HG03558 (cell line): ENCODE measurements around the gene PTEN.
"Not testable (repeated sequence)": the region's sequence is repeated elsewhere in the genome, so short reads cannot be mapped to it uniquely, and the experiment has no call there.

Experiments
- ATAC-seq: cut with Tn5 transposase; IDR thresholded peaks from one replicate; pipeline ENCODE4 v1.9.1; 2021; ENCODE audit warnings: moderate number of reproducible peaks; ENCODE audit not compliant: unreplicated experiment; ENCODE audit errors: extremely low read depth

PTEN gene

DNA sequence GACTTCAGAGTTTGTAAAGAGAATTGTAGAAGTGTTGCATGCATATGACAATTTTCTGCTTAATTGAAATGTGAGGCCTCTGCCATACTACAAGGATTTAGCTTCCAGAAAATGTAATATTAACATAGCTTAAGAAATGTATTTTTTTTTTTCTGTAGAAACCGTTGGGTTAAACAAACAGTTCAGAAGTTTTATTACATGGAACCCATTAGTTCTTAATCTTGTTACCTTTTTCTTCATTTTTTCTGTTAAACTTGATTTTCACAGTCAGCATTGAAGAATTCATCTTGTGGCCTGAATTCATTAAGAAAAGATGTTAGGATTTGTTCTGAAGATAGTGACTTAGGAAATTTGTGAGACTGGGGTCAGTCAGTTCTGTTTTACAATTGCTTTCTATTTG lies 4.9 kb downstream of the PTEN start:
- no peak for ATAC-seq

DNA sequence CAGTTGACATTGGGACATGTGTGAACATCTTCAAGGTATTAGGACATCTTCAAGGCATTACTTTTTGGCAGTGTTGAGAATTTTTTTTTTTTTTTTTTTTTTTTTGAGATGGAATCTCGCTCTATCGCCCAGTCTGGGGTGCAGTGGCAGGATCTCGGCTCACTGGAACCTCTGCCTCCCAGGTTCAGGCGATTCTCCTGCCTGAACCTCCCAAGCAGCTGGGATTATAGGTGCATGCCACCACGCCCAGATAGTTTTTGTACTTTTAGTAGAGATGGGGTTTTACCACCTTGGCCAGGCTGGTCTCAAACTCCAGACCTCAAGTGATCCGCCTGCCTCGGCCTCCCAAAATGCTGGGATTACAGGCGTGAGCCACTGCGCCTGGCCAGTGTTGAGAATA lies 5.7 kb downstream of the PTEN start:
- not testable (repeated sequence) for ATAC-seq

DNA sequence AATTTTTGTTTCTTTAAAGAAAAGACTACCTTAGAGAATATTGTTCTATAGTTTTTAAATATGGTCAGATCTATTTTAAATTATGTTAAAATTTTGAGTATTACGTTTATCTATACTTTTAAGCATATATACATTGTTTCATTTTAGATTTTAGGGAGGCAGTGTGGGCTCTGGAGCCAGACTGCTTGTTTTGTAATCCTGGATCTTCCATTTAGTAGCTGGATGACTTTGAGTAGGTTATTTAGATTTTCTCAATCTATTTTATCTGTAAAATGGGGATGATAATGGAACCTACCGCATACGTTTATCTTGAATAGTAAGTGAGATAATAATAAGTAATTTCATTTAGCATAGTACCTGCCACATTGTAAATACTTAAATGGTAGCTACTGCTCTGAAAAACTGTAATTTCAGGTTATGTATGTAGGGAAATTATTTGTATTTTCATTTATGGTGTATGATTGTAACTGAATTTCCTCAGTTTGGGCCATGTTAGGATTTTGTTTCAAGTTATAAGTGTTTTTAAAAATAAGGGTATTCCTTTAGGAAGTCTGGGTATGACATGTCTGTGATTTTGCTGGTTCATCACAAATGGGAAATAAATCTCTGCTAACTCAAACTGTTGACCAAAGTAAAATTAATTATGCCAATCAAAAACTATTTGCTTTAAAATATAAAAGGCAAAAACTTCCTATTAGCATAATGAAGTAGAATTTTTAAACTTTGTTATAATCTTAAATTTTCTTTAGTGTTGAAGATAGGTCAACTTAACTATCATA lies 6.5 kb downstream of the PTEN start:
- no peak for ATAC-seq

DNA sequence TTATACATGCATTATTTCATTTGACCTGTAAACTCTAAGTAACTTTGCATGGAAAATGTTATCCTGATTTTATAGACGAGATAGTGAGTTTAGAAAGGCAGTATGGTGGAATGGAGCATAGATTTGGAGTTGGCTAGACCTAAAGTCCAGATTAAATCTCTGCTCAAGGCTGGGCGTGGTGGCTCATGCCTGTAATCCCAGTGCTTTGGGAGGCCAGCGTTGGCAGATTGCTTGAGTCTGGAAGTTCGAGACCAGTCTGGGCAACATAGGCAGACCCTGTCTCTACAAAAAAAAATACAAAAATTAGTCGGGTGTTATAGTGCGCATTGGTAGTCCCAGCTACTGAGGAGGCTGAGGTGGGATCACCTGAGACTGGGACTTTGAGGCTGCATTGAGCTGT lies 9.4 kb downstream of the PTEN start:
- ATAC-seq, result no peak

DNA sequence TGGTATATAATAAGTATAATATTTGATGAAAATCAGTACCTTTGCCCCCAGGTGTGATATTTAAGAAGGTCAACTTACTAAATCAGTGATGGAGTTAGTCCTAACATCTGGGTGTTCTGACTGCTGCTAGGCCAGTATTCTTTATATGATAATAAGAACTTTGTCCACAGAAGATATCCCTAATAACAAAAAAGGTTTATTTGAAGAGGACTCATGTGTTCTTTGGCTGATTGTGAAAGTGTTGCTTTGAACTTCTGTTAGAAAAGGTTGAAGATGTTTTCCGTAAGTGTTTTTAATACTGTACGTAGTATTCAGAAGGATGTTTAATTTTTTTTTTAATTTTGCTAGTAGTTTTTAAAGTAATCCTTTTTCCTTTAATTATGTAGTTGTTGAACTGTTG lies 10.2 kb downstream of the PTEN start:
- no peak for ATAC-seq

DNA sequence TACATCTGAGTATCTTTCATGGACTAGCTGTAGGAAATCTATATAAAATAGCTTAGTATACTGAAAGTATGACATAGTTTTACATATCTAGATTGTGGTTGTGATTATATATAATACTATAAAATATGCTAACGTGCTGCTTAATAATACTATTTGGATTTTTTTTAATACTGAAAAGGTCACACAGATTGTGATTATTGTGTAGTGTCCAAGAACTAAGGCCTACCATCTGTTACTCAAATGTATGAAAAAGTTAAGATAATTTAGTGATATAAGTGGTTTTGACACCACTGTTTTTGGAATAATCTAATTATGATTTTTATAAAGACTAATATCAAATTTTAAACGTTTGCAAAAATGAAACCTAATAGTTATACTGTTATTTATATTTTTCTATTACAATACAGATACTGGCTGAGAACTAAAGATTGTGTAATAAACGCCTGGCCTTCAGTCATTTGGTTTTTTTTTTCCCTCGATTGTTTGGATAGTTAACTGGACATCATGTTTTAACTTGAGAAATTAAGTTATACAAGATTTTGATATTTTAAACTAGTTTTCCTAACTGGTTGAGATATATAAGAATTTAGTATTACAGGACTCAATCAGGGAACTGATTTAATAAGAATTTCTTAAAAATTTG lies 12.6 kb downstream of the PTEN start:
- ATAC-seq, result no peak

DNA sequence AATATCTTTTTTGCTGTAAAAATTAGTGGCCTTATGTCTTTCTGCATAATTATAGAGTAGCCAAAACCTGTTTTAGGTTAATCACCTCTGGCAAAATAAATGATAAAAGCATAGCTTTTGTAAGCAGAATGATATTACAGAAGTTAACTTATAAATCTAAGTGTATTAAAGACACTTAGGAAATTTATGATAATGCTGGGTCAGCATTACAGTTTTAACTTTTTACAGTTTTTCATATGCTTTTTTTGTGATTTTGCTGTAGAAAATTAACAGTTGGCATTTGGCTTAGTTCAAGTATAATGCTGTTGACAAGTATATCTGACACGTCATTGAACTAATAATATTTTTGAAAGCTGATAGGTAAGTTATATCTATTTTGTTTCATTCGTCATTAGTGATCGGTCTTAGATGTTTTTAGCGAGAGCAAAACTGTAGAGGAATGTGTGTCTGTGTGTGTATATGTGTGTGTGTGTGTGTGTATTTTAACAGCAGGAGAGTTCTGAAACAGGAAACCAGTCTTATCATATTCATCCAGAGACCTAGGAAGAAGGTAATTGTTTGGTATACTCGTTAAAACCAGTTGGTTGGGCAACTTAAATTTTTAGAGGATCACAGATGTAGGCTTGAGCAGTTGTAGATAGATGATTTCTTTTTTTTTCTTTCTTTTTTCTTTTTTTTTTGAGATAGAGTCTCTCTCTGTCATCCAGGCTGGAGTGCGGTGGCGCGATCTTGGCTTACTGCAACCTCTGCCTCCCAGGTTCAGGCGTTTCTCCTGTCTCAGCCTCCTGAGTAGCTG lies 15.4 kb downstream of the PTEN start:
- ATAC-seq, result no peak

DNA sequence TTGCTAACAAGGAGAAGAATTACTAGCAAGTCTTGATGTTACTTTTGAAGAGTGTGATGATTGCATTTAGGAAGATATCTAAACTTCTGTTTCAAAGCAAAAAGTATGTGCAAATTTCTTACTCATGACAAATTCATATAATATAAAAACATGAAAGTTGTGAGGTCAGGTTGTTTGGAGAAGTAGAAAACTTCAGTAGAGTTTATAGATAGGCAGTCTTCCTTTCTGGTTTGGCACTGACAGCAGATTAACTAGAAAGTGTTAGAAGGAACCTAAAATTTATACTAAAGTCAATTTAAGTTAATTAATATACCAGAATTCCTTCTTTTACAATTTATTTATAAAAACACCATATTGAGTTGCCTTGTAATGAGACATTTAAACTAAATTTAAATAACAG lies 16.9 kb downstream of the PTEN start:
- ATAC-seq, result no peak

DNA sequence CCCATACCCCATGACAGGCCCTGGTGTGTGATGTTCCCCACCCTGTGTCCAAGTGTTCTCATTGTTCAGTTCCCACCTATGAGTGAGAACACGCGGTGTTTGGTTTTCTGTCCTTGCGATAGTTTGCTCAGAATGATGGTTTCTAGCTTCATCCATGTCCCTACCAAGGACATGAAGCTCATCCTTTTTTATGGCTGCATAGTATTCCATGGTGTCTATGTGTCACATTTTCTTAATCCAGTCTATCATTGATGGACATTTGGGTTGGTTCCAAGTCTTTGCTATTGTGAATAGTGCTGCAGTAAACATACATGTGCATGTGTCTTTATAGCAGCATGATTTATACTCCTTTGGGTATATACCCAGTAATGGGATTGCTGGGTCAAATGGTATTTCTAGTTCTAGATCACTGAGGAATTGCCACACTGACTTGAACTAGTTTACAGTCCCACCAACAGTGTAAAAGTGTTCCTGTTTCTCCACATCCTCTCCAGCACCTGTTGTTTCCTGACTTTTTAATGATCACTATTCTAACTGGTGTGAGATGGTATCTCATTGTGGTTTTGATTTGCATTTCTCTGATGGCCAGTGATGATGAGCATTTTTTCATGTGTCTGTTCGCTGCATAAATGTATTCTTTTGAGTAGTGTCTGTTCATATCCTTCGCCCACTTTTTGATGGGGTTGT lies 18.1 kb downstream of the PTEN start:
- ATAC-seq, result not testable (repeated sequence)

DNA sequence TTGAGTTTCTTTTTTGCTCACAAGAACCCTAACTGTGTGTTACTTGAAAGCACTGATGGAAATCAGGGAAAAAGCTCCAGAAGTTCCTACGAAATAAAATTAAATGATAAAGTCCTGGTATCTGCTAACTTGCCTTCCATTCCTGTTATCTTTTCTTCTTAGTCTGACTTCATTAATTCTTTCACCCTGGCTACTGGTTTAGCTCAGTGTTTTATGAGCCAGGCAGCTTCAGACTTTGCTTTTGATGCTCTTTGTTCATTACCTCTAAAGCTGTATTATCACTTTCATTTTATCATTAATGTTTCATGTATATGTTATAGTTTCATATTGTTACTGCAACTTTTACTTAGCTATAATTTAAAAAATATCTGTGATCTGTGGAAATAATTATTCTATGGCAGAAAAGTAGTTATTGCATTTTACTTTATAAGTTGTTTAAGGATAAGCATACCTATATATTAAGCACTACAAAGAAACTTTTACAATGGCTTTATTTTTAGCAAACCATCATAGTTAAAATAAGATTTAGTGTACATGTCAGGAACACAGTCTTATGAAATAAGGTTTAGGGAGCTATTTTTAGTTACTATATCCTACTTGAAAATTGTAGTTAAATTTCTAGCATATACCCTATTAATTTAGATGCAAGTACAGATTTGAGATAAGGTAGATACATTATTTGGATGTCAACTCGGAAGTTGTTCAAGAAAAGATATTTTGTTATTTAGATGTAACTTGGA lies 19.3 kb downstream of the PTEN start:
- no peak for ATAC-seq

DNA sequence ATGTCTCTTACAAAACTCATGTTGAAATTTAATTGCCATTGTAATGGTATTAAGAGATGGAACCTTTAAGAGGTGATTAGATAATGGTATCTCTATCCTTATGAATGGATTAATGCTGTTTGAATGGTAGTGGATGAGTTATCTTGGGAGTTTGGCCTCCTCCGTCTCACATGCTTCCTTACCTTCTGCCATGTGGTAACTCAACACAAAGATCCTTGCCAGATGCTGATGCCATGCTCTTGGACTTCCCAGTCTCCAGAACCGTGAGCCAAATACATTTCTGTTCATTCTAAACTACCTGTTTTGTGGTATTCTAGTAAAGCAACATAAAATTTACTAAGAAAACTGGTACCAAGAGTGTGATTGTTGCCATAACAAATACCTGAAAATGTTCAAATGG lies 23.2 kb downstream of the PTEN start:
- no peak for ATAC-seq

DNA sequence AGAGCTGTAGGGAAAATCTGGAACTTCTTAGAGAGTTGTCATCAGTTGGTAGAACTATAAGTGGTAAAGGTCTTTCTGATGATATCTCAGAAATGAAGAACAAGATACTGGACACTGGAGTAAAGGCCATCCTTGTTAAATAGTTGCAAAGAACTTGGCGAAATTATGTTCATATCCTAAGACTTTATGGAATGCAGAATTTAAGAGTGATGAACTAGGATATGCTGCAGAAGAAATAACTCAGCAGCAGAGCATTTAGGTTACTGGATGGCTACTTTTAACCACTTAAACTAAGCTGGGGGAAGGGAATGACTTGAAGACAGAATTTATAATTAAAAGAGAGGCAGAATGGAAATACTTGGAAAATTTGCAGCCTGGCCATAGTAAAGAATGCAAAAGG lies 23.7 kb downstream of the PTEN start:
- no peak for ATAC-seq

DNA sequence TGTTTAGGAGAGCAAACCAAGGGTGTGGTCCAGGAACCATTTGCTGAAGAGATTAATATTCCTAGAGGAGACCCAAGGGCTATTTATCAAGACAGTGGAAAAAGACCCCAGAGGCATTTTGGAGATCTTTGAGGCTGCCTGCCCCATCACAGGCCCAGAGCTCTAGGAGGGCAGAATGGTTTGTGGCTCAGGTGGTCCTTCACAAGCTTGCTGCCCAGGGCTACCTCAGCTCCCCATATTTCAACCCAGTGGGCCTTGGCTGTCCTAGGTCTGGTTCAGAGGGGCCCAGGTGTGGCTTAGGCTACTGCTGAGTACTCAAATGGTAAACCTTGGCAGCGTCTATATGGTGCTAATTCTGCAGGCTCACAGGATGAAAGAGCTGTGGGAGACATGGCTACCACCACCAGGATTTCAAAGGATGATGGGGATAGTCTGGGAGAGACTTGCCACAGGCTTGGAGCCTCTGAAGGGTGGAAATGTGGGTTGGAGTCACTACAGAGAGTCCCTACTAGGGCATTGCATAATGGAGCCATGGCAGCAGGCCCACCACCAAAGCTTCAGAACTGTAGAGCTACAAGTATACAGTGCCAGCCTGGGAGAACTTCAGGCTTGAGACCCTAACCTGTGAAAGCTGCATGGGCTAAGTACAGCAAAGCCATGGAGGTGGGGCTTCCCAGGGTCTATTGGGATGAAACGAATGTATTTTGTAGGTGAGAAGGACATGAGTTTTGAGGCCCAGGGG lies 24.3 kb downstream of the PTEN start:
- ATAC-seq, result no peak

DNA sequence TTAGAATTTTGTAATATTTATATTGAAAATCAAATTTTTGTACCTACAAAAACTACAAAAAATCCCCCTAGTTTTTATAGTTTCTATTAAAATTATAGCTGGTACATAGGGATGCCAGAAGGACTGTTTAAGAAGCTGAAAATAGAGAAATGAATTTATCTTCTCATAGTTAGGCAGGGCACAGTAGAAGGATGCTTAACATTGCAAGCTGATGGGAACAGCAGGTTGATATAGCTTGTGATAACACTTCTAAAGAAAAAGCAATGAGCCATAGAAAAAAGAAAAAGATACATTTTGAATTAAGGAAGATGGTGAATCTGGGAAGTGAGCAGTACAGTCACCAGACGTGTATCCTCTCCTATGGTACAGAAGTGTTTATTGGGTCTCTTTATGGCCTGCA lies 32.0 kb downstream of the PTEN start:
- no peak for ATAC-seq

DNA sequence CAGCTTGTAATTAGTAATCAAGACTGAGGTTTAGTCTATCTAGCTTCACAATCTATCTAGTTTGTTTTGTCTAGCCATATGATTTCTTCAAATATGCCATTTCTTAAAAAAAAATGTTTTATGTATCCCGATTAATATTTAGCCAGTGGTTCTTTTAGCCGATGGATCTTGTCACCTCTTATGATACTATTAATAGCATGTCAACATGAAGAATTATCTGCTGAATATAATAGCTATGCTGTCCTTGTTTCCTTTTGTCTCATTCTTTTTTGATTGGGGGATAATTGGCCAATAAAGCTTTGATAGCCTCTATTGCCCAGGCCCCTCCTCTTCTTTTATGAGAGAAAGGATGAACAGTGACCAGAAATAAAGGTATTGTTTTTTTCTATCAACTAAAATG lies 32.8 kb downstream of the PTEN start:
- no peak for ATAC-seq

DNA sequence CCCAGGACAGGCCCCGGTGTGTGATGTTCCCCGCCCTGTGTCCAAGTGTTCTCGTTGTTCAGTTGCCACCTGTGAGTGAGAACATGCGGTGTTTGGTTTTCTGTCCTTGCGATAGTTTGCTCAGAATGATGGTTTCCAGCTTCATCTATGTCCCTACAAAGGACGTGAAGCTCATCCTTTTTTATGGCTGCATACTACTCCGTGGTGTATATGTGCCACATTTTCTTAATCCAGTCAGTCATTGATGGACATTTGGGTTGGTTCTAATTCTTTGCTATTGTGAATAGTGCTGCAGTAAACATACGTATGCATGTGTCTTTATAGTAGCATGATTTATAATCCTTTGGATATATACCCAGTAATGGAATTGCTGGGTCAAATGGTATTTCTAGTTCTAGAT lies 34.5 kb downstream of the PTEN start:
- ATAC-seq, result not testable (repeated sequence)

DNA sequence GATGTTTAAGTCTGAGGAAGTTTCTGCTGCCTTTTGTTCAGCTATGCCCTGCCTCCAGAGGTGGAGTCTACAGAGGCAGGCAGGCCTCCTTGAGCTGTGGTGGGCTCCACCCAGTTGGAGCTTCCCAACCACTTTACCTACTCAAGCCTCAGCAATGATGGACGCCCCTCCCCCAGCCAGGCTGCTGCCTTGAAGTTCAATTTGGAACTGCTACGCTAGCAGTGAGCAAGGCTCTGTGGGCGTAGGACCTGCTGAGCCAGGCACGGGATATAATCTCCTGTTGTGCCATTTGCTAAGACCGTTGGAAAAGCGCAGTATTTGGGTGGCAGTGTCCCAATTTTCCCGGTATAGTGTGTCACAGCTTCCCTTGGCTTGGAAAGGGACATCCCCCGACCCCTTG lies 40.0 kb downstream of the PTEN start:
- not testable (repeated sequence) for ATAC-seq

DNA sequence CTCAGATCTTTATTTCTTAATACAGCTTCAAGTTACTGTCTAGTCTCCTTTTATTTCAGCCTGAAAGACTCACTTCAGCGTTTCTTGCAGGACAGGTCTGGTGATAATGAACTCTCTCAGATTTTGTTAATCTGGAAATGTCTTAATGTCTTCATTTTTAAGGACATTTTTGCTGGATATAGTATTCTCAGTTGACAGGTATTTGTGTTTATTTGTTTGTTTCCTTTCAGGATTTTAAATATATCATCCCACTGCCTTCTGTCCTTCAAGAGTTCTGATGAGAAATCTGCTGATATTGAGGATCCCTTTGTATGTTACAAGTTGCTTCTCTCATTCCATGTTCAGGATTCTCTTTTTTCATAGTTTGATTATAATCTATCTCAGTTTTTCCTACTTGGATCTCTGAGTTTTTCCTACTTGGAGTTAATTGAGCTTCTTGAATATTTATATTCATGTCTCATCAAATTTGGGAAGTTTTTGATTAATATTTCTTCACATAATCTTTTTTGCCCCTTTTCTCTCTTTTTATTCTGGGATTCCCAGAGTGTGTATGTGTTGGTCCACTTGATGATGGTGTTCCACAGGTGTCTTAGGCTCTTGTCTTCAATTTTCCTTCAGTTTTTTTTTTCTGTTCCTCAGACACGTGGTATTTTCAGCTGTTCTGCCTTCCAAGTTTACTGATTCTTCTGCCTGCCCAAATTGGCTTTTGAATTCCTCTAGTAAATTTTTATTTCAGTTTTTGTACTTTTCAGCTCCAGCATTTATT lies 49.9 kb downstream of the PTEN start:
- no peak for ATAC-seq

DNA sequence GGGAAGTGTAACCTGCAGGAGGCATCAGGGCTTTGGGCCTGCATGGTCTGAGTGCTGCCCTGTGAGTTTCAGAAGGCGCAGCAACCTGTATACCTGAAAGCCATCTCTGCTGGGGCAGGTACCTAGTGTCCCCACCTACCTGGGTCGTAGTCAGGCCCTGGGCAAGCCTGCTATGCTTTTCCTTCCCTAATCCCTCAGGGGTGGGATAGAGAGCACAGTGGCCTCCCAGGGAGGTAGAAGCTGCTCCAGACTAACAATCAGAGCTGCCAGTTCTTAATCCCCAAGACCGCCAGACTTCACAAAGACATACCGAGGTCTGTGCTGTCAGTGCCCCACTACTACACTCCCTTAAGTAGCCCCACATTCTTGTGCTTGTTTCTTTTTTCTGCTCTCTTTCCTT lies 52.0 kb downstream of the PTEN start:
- ATAC-seq, result no peak
